GM23338 (cell line): Measurements from ENCODE around the gene COL15A1. TPM values are rescaled to one million over a fixed set of nuclear protein-coding genes. Genes with fewer than 3 reads are reported as not detected.

Experiments used
- ATAC-seq: fragments of 200-7000 bp; cut with Tn5 transposase; 3 replicates; pipeline ENCODE4 v1.9.1; 2020
- DNase-seq: peaks from one replicate; pipeline ENCODE4 v3.0.0-alpha.2; 2015; ENCODE audit warnings: low spot score
- H2AFZ ChIP-seq: fragments of 200-600 bp; sonication (generic); 2 replicates; pipeline ENCODE4 v1.8.0; 2016; ENCODE audit warnings: antibody characterized with exemption, mild to moderate bottlenecking, moderate library complexity
- H3F3A ChIP-seq: fragments of 200-600 bp; sonication (generic); replicated peaks from 2 replicates; pipeline ENCODE4 v1.8.0; 2017; ENCODE audit warnings: antibody characterized with exemption, mixed run types, low read depth
- H3K27ac ChIP-seq: fragments of 200-600 bp; sonication (generic); 2 replicates; pipeline ENCODE4 v1.6.1; 2016; ENCODE audit warnings: low read depth
- H3K27me3 ChIP-seq: fragments of 200-600 bp; sonication (generic); 2 replicates; pipeline ENCODE4 v1.8.0; 2016; ENCODE audit warnings: mild to moderate bottlenecking, mixed run types, moderate library complexity; ENCODE audit not compliant: insufficient read depth
- H3K36me3 ChIP-seq: fragments of 200-600 bp; sonication (generic); 2 replicates; pipeline ENCODE4 v1.8.0; 2016; ENCODE audit warnings: mild to moderate bottlenecking; ENCODE audit not compliant: insufficient read depth
- H3K4me1 ChIP-seq: fragments of 200-600 bp; sonication (generic); 2 replicates; pipeline ENCODE4 v1.8.0; 2016; ENCODE audit warnings: mild to moderate bottlenecking, moderate library complexity; ENCODE audit not compliant: insufficient read depth
- H3K4me2 ChIP-seq: fragments of 200-600 bp; sonication (generic); 2 replicates; pipeline ENCODE4 v1.7.1; 2017; ENCODE audit warnings: mixed run types
- H3K4me3 ChIP-seq: fragments of 200-600 bp; sonication (generic); 2 replicates; pipeline ENCODE4 v1.6.1; 2016; ENCODE audit warnings: mixed run types
- H3K79me2 ChIP-seq: fragments of 200-600 bp; sonication (generic); replicated peaks from 2 replicates; pipeline ENCODE4 v1.8.0; 2017; ENCODE audit warnings: mild to moderate bottlenecking; ENCODE audit not compliant: insufficient read depth
- H3K9me2 ChIP-seq: fragments of 200-600 bp; sonication (generic); 2 replicates; pipeline ENCODE4 v1.8.0; 2017; ENCODE audit not compliant: insufficient read depth
- H4K20me1 ChIP-seq: fragments of 200-600 bp; sonication (generic); replicated peaks from 2 replicates; pipeline ENCODE4 v1.8.0; 2017; ENCODE audit warnings: mild to moderate bottlenecking; ENCODE audit not compliant: insufficient read depth
- H3K27ac Mint-ChIP-seq: 2 replicates; pipeline ENCODE4 v1.8.0; 2020; ENCODE audit warnings: inconsistent platforms, mild to moderate bottlenecking, moderate library complexity, mixed read lengths
- H3K27me3 Mint-ChIP-seq: 3 replicates; pipeline ENCODE4 v1.8.0; 2022; ENCODE audit warnings: low read depth, mild to moderate bottlenecking, moderate library complexity, mixed read lengths, inconsistent platforms; ENCODE audit not compliant: insufficient read depth, poor library complexity
- H3K36me3 Mint-ChIP-seq: 3 replicates; pipeline ENCODE4 v1.8.0; 2021; ENCODE audit warnings: low read depth, mild to moderate bottlenecking, inconsistent platforms, moderate library complexity, mixed read lengths
- H3K4me1 Mint-ChIP-seq: 3 replicates; pipeline ENCODE4 v1.8.0; 2020; ENCODE audit warnings: mild to moderate bottlenecking, inconsistent platforms, mixed read lengths
- H3K4me3 Mint-ChIP-seq: 3 replicates; pipeline ENCODE4 v1.8.0; 2021; ENCODE audit warnings: moderate library complexity, mild to moderate bottlenecking, inconsistent platforms, mixed read lengths
- H3K9me3 Mint-ChIP-seq: 3 replicates; pipeline ENCODE4 v1.8.0; 2020; ENCODE audit warnings: moderate library complexity, mild to moderate bottlenecking, inconsistent platforms, mixed read lengths
- CTCF ChIP-seq, 2 experiments: fragments of 200-600 bp in 1 of 2; sonication (generic) in 1 of 2; conservative IDR thresholded peaks; 2 replicates each; pipeline versions ENCODE4 v1.5.1 to v1.6.1; 2016 to 2017; ENCODE audit warnings: antibody characterized with exemption in 2 of 2, low read depth in 2 of 2, mild to moderate bottlenecking in 2 of 2, moderate library complexity in 1 of 2
- ETS1 ChIP-seq: IDR thresholded peaks from 2 replicates; pipeline ENCODE4 v1.6.1; 2016; ENCODE audit warnings: antibody characterized with exemption
- NANOG ChIP-seq: IDR thresholded peaks from 2 replicates; pipeline ENCODE4 v1.6.1; 2016; ENCODE audit warnings: antibody characterized with exemption, borderline replicate concordance
- ZNF462 ChIP-seq: fragments of 250-450 bp; sonication (Bioruptor Pico); IDR thresholded peaks from 2 replicates; pipeline ENCODE4 v1.5.0; 2020; ENCODE audit warnings: mild to moderate bottlenecking, moderate library complexity
- polyA plus RNA-seq: library from polyadenylated mRNA; unstranded; fragments of >200 nt; fragmentation: Nextera tagmentation; extraction: Ambion mirVana; gene quantifications from 2 replicates; pipeline ENCODE4 v1.2.1, GENCODE V29; 2016
- total RNA-seq: library from RNA; depleted of rRNA; stranded (reverse); fragments of >200 nt; shearing (Covaris generic); gene quantifications from 2 replicates; pipeline ENCODE4 v1.2.3, GENCODE V29; 2014

COL15A1 gene
- total and polyA plus RNA-seq, 2 experiments from 2014 or later: 0.17 to 0.18 TPM

- no peak for DNase-seq
- Histone ChIP-seq H3K79me2 (peaks cover 12% of the 10 kb centered on the region), H3K27me3 (peaks cover 25% of the 10 kb centered on the region), H3K27ac (no peak overlapping the region), H3K9me2 (no peaks in the 10 kb centered on the region), H3K4me2 (no peak overlapping the region), H3F3A (peaks cover 12% of the 10 kb centered on the region), H3K4me3 (no peak overlapping the region), H4K20me1 (peaks cover 7% of the 10 kb centered on the region), H3K36me3 (no peaks in the 10 kb centered on the region), H3K4me1 (peaks cover 16% of the 10 kb centered on the region), H2AFZ (no peak overlapping the region)
- Mint-ChIP-seq H3K27me3 (peaks cover 5% of the 10 kb centered on the region), H3K9me3 (no peaks in the 10 kb centered on the region; the same call in 2 of the 3 replicates), H3K4me1 (peaks cover 20% of the 10 kb centered on the region), H3K4me3 (no peak overlapping the region), H3K27ac (no peak overlapping the region), H3K36me3 (no peaks in the 10 kb centered on the region; the same call in 2 of the 3 replicates)
- no peak for TF ChIP-seq NANOG
- TF ChIP-seq CTCF (conservative IDR thresholded peaks at IDR 0.05; ENCODE audit: low read depth in 2 of 2): no peak
- TF ChIP-seq ETS1: no peak
- ATAC-seq: no peak
These were observed 158.1 kb downstream of the COL15A1 start for GRCh38 chr9:99101812-99102211.

- Histone ChIP-seq H3K27ac (no peak overlapping the region), H3K4me3 (peak overlapping the region; percentile 91), H2AFZ (peak overlapping the region; percentile 100), H3K4me1 (peaks cover 31% of the 10 kb centered on the region), H3K79me2 (peaks cover 27% of the 10 kb centered on the region), H4K20me1 (peaks cover 17% of the 10 kb centered on the region), H3K9me2 (no peaks in the 10 kb centered on the region), H3K36me3 (no peaks in the 10 kb centered on the region), H3F3A (peaks cover 12% of the 10 kb centered on the region), H3K27me3 (peaks cover 25% of the 10 kb centered on the region), H3K4me2 (peak overlapping the region; percentile 99)
- Mint-ChIP-seq H3K36me3 (no peaks in the 10 kb centered on the region; the same call in 2 of the 3 replicates), H3K4me3 (peak overlapping the region; percentile 80), H3K27me3 (peaks cover 3% of the 10 kb centered on the region), H3K27ac (no peak overlapping the region), H3K4me1 (peaks cover 27% of the 10 kb centered on the region), H3K9me3 (no peaks in the 10 kb centered on the region; the same call in 2 of the 3 replicates)
- TF ChIP-seq NANOG: no peak
- no peak for TF ChIP-seq CTCF (conservative IDR thresholded peaks at IDR 0.05; ENCODE audit: low read depth in 2 of 2)
- TF ChIP-seq ZNF462 (CRISPR knock-in tag): no peak
- DNase-seq (peak; percentile 39), ATAC-seq (peak; percentile 4; the same call in 2 of the 3 replicates)
These were observed 159.6 kb downstream of the COL15A1 start for GRCh38 chr9:99103054-99103895.
